Tibial artery (tissue), 4 donors: ENCODE measurements around the gene ARL4A.

Experiments
- DNase-seq, 2 donors: peaks; one replicate each; pipeline ENCODE4 v3.0.0-alpha.2; 2019
- H3K27ac ChIP-seq, 2 donors: fragments of 200-600 bp; sonication (generic) in 1 of 2; 1 replicate in 1 of 2; 2 replicates in 1 of 2; pipeline ENCODE4 v1.5.1; 2018 to 2019; ENCODE audit warnings: mild to moderate bottlenecking in 1 of 2
- H3K27me3 ChIP-seq, 2 donors: fragments of 200-600 bp; sonication (generic) in 1 of 2; one replicate each; pipeline versions ENCODE4 v1.5.1 to v1.6.0; 2016 to 2019
- H3K36me3 ChIP-seq, 3 donors: fragments of 200-600 bp; sonication (generic) in 2 of 3; one replicate each; pipeline ENCODE4 v1.5.1; 2016 to 2019; ENCODE audit warnings: mild to moderate bottlenecking in 2 of 3
- H3K4me1 ChIP-seq, 4 donors: fragments of 200-600 bp; sonication (generic) in 2 of 4; 1 replicate in 3 of 4; 2 replicates in 1 of 4; pipeline ENCODE4 v1.5.1; 2016 to 2019
- H3K4me3 ChIP-seq, 2 donors: fragments of 200-600 bp; sonication (generic) in 1 of 2; 1 replicate in 1 of 2; 2 replicates in 1 of 2; pipeline ENCODE4 v1.5.1; 2018 to 2019; ENCODE audit warnings: mild to moderate bottlenecking in 2 of 2
- H3K9me3 ChIP-seq, 3 donors: fragments of 200-600 bp; sonication (generic) in 1 of 3; one replicate each; pipeline ENCODE4 v1.5.1; 2016 to 2019
- intact Hi-C: fragments of 100-400 bp; cut with DNase I; formaldehyde crosslinking; loops from one replicate; pipeline ENCODE4 v1.15.0; 2023; ENCODE audit warnings: low total_unique reads
- TF ChIP-seq, protein P1 (sequence below), 2 experiments: fragments of 200-600 bp in 1 of 2; fragments of 450-650 bp in 1 of 2; IDR thresholded peaks; one replicate each; pipeline ENCODE4 v1.5.1; 2017 to 2019; ENCODE audit warnings: antibody characterized with exemption in 2 of 2, mild to moderate bottlenecking in 1 of 2, moderate library complexity in 1 of 2

ARL4A gene

GRCh38 chr7:12726908-12727307 is 39.5 kb downstream of the ARL4A start:
- intact Hi-C loops = no loop called here
- TF ChIP-seq, protein P1, sequence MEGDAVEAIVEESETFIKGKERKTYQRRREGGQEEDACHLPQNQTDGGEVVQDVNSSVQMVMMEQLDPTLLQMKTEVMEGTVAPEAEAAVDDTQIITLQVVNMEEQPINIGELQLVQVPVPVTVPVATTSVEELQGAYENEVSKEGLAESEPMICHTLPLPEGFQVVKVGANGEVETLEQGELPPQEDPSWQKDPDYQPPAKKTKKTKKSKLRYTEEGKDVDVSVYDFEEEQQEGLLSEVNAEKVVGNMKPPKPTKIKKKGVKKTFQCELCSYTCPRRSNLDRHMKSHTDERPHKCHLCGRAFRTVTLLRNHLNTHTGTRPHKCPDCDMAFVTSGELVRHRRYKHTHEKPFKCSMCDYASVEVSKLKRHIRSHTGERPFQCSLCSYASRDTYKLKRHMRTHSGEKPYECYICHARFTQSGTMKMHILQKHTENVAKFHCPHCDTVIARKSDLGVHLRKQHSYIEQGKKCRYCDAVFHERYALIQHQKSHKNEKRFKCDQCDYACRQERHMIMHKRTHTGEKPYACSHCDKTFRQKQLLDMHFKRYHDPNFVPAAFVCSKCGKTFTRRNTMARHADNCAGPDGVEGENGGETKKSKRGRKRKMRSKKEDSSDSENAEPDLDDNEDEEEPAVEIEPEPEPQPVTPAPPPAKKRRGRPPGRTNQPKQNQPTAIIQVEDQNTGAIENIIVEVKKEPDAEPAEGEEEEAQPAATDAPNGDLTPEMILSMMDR (IDR thresholded peaks at IDR 0.05) = no peak
- H3K27ac ChIP-seq = no peak overlapping the region
- H3K36me3 ChIP-seq = no peaks in the 10 kb centered on the region
- H3K27me3 ChIP-seq = no peaks in the 10 kb centered on the region
- no peaks in the 10 kb centered on the region for H3K9me3 ChIP-seq
- no peak for DNase-seq
- no peak overlapping the region for H3K4me3 ChIP-seq
- H3K4me1 ChIP-seq = peaks cover 0 to 5% (median 3%) of the 10 kb centered on the region in 4 donors

GRCh38 chr7:12727455-12728191 is 40.2 kb downstream of the ARL4A start:
- intact Hi-C loops = no loop called here

DNA sequence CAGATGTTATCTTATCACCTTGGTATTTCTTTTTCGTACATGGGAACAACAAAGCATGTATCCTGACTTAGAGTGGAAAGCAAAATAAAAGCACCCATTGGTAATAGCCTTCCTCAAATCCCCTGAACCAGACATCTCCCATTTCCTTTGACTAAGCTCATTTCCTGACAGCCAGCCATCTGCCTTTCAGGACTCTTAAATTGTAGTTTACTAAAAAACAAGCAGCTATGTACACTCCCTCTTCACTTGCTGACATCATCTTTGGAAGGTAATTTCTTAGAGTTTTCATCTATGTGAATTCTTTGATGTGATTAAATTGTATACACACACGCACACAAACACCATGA is 40.7 kb downstream of the ARL4A start:
- intact Hi-C loops = no loop called here
- DNase-seq = no peak
- Histone ChIP-seq H3K9me3 (no peaks in the 10 kb centered on the region), H3K36me3 (no peaks in the 10 kb centered on the region), H3K4me3 (no peak overlapping the region), H3K27me3 (no peaks in the 10 kb centered on the region), H3K4me1 (peaks cover 0 to 5% (median 3%) of the 10 kb centered on the region in 4 donors), H3K27ac (no peak overlapping the region)
- TF ChIP-seq, protein P1 (IDR thresholded peaks at IDR 0.05) = no peak

More at GRCh38 chr7:12727455-12728191, 40.2 kb downstream of the ARL4A start:
- Histone ChIP-seq H3K27ac (no peak overlapping the region), H3K4me1 (peaks cover 0 to 5% (median 3%) of the 10 kb centered on the region in 4 donors), H3K4me3 (no peak overlapping the region), H3K9me3 (no peaks in the 10 kb centered on the region), H3K36me3 (no peaks in the 10 kb centered on the region), H3K27me3 (no peaks in the 10 kb centered on the region)
- TF ChIP-seq, protein P1 (IDR thresholded peaks at IDR 0.05) = no peak
- no peak for DNase-seq

GRCh38 chr7:12729112-12729511 is 41.7 kb downstream of the ARL4A start:
- intact Hi-C loops = no loop called here
- no peak overlapping the region for H3K27ac ChIP-seq

GRCh38 chr7:12730523-12730922 is 43.1 kb downstream of the ARL4A start:
- Histone ChIP-seq H3K9me3 (no peaks in the 10 kb centered on the region), H3K4me1 (peaks cover 0 to 5% (median 3%) of the 10 kb centered on the region in 4 donors)
- intact Hi-C loops = no loop called here

More at GRCh38 chr7:12729112-12729511, 41.7 kb downstream of the ARL4A start:
- peaks cover 0 to 5% (median 3%) of the 10 kb centered on the region in 4 donors for H3K4me1 ChIP-seq
- peak; percentile 78 for DNase-seq
- no peaks in the 10 kb centered on the region for H3K9me3 ChIP-seq
- no peak overlapping the region for H3K4me3 ChIP-seq
- no peaks in the 10 kb centered on the region for H3K27me3 ChIP-seq
- H3K36me3 ChIP-seq = no peaks in the 10 kb centered on the region
- TF ChIP-seq, protein P1 (IDR thresholded peaks at IDR 0.05) = no peak

More at GRCh38 chr7:12730523-12730922, 43.1 kb downstream of the ARL4A start:
- Histone ChIP-seq H3K4me3 (no peak overlapping the region), H3K27ac (no peak overlapping the region), H3K36me3 (no peaks in the 10 kb centered on the region), H3K27me3 (no peaks in the 10 kb centered on the region)
- no peak for DNase-seq
- TF ChIP-seq, protein P1 (IDR thresholded peaks at IDR 0.05) = no peak
